ENCODE data around the gene PTPRU.
A peak's percentile ranks its signal among the peaks of the same experiment; 100 is the strongest.

PTPRU gene

DNA sequence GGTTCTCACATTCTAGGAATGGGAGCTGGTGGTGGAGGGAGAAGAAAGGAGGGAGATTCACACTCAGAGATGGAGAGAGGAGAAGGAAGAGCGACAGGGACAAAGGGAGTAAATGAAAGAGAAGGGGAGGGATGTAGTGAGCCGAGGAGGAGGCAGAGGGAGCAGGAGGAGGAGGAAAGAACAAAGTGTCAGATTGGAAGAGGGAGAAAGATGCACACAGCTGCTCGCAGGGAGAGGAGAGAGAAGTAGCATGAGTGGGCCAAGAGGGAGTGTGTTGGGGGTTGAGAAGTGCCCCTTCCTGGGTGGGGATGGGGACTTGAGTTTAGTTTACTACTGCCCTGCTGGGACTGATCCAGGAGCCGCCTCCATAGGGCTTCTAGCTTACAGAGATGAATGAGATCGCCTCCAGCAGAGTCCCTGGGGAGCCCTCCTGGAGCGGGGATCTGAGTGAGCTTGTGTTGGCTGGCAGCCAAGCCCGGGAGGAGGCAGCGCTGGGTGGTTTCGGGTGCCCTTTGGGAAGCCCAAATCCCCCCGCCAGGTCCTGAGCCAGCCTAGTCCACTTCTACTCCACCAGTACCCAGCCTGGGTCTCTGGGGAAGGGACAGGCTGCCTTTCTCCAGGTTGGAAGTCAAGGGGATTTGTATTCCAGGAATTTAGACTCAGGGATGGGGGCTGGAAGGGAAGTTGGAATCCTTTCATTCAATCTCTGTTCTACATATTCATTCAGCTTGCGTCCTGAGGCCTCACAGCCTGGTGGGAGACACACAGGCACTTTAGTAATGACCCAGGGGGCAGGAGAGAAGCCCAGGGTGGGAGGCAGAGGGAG is 20.9 kb downstream of the PTPRU start (continued):
- TF ChIP-seq, protein P1, sequence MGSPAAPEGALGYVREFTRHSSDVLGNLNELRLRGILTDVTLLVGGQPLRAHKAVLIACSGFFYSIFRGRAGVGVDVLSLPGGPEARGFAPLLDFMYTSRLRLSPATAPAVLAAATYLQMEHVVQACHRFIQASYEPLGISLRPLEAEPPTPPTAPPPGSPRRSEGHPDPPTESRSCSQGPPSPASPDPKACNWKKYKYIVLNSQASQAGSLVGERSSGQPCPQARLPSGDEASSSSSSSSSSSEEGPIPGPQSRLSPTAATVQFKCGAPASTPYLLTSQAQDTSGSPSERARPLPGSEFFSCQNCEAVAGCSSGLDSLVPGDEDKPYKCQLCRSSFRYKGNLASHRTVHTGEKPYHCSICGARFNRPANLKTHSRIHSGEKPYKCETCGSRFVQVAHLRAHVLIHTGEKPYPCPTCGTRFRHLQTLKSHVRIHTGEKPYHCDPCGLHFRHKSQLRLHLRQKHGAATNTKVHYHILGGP (tag by site-specific recombination; IDR thresholded peaks at IDR 0.05), result peak; percentile 68
- TF ChIP-seq GLIS1 (tag by site-specific recombination; IDR thresholded peaks at IDR 0.05), result peak; percentile 100
- TF ChIP-seq, protein P2, sequence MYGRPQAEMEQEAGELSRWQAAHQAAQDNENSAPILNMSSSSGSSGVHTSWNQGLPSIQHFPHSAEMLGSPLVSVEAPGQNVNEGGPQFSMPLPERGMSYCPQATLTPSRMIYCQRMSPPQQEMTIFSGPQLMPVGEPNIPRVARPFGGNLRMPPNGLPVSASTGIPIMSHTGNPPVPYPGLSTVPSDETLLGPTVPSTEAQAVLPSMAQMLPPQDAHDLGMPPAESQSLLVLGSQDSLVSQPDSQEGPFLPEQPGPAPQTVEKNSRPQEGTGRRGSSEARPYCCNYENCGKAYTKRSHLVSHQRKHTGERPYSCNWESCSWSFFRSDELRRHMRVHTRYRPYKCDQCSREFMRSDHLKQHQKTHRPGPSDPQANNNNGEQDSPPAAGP (tag by site-specific recombination; IDR thresholded peaks at IDR 0.05), result 0 out of 2 replicates have a peak, but pooled peaks have one; percentile 17
- TF ChIP-seq MZF1 (tag by site-specific recombination; IDR thresholded peaks at IDR 0.05; ENCODE audit: borderline replicate concordance), result peak; percentile 97
- TF ChIP-seq, protein P3, sequence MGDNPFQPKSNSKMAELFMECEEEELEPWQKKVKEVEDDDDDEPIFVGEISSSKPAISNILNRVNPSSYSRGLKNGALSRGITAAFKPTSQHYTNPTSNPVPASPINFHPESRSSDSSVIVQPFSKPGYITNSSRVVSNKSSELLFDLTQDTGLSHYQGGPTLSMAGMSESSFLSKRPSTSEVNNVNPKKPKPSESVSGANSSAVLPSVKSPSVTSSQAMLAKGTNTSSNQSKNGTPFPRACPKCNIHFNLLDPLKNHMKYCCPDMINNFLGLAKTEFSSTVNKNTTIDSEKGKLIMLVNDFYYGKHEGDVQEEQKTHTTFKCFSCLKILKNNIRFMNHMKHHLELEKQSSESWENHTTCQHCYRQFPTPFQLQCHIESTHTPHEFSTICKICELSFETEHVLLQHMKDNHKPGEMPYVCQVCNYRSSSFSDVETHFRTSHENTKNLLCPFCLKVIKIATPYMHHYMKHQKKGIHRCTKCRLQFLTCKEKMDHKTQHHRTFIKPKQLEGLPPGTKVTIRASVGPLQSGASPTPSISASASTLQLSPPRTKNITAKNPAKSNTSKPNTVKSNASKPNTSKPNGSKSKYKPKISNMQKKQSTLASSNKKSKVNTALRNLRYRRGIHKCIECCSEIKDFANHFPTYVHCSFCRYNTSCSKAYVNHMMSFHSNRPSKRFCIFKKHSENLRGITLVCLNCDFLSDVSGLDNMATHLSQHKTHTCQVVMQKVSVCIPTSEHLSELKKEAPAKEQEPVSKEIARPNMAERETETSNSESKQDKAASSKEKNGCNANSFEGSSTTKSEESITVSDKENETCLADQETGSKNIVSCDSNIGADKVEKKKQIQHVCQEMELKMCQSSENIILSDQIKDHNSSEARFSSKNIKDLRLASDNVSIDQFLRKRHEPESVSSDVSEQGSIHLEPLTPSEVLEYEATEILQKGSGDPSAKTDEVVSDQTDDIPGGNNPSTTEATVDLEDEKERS (tag by site-specific recombination; IDR thresholded peaks at IDR 0.05), result no peak
- no peak for TF ChIP-seq ZNF16 (tag by site-specific recombination; IDR thresholded peaks at IDR 0.05; ENCODE audit: low read depth)
- TF ChIP-seq ZFHX2 (tag by site-specific recombination; conservative IDR thresholded peaks at IDR 0.05), result peak; percentile 61
- peak; percentile 58; the same call in 1 of the 2 replicates for TF ChIP-seq ZBTB17 (tag by site-specific recombination; IDR thresholded peaks at IDR 0.05)
- no peak for TF ChIP-seq ZFP37 (tag by site-specific recombination; IDR thresholded peaks at IDR 0.05)
- TF ChIP-seq, protein P4, sequence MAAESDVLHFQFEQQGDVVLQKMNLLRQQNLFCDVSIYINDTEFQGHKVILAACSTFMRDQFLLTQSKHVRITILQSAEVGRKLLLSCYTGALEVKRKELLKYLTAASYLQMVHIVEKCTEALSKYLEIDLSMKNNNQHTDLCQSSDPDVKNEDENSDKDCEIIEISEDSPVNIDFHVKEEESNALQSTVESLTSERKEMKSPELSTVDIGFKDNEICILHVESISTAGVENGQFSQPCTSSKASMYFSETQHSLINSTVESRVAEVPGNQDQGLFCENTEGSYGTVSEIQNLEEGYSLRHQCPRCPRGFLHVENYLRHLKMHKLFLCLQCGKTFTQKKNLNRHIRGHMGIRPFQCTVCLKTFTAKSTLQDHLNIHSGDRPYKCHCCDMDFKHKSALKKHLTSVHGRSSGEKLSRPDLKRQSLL (tag by site-specific recombination; IDR thresholded peaks at IDR 0.05), result peak; percentile 85
- peak; percentile 52 for TF ChIP-seq ZNF341 (tag by site-specific recombination; IDR thresholded peaks at IDR 0.05; ENCODE audit: low read depth)
- no peak for TF ChIP-seq ZBTB7A (tag by site-specific recombination; IDR thresholded peaks at IDR 0.05; ENCODE audit: low read depth)
- TF ChIP-seq ZNF138 (tag by site-specific recombination; IDR thresholded peaks at IDR 0.05; ENCODE audit: borderline replicate concordance), result no peak
- TF ChIP-seq, protein P5, sequence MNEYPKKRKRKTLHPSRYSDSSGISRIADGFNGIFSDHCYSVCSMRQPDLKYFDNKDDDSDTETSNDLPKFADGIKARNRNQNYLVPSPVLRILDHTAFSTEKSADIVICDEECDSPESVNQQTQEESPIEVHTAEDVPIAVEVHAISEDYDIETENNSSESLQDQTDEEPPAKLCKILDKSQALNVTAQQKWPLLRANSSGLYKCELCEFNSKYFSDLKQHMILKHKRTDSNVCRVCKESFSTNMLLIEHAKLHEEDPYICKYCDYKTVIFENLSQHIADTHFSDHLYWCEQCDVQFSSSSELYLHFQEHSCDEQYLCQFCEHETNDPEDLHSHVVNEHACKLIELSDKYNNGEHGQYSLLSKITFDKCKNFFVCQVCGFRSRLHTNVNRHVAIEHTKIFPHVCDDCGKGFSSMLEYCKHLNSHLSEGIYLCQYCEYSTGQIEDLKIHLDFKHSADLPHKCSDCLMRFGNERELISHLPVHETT (tag by site-specific recombination; IDR thresholded peaks at IDR 0.05), result no peak
- no peak for TF ChIP-seq ZNF19 (tag by site-specific recombination; IDR thresholded peaks at IDR 0.05; ENCODE audit: low read depth)
- TF ChIP-seq ZXDB (tag by site-specific recombination; IDR thresholded peaks at IDR 0.05), result no peak
- peak; percentile 84 for TF ChIP-seq IKZF3 (tag by site-specific recombination; IDR thresholded peaks at IDR 0.05)
- no peak for TF ChIP-seq ZNF544 (tag by site-specific recombination; IDR thresholded peaks at IDR 0.05)
- peak; percentile 97 for TF ChIP-seq ZNF423 (tag by site-specific recombination; IDR thresholded peaks at IDR 0.05)
- no peak for TF ChIP-seq ZNF585B (tag by site-specific recombination; IDR thresholded peaks at IDR 0.05)
- TF ChIP-seq, protein P6, sequence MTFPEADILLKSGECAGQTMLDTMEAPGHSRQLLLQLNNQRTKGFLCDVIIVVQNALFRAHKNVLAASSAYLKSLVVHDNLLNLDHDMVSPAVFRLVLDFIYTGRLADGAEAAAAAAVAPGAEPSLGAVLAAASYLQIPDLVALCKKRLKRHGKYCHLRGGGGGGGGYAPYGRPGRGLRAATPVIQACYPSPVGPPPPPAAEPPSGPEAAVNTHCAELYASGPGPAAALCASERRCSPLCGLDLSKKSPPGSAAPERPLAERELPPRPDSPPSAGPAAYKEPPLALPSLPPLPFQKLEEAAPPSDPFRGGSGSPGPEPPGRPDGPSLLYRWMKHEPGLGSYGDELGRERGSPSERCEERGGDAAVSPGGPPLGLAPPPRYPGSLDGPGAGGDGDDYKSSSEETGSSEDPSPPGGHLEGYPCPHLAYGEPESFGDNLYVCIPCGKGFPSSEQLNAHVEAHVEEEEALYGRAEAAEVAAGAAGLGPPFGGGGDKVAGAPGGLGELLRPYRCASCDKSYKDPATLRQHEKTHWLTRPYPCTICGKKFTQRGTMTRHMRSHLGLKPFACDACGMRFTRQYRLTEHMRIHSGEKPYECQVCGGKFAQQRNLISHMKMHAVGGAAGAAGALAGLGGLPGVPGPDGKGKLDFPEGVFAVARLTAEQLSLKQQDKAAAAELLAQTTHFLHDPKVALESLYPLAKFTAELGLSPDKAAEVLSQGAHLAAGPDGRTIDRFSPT (tag by site-specific recombination; IDR thresholded peaks at IDR 0.05), result peak; percentile 72; the same call in 1 of the 2 replicates
- no peak for TF ChIP-seq KLF16 (tag by site-specific recombination; IDR thresholded peaks at IDR 0.05)
- TF ChIP-seq ZSCAN30 (tag by site-specific recombination; IDR thresholded peaks at IDR 0.05), result no peak
- TF ChIP-seq ZNF600 (tag by site-specific recombination; IDR thresholded peaks at IDR 0.05), result peak; percentile 67; the same call in 1 of the 2 replicates
- peak; percentile 67 for TF ChIP-seq PRDM1 (tag by site-specific recombination; IDR thresholded peaks at IDR 0.05)
- no peak for TF ChIP-seq ZBTB1 (tag by site-specific recombination; IDR thresholded peaks at IDR 0.05)
- 0 out of 2 replicates have a peak, but pooled peaks have one; percentile 25 for TF ChIP-seq SALL2 (tag by site-specific recombination; IDR thresholded peaks at IDR 0.05; ENCODE audit: borderline replicate concordance)
- TF ChIP-seq OVOL3 (tag by site-specific recombination; IDR thresholded peaks at IDR 0.05), result no peak
